Vagina (tissue), 2 donors: ENCODE measurements around the gene SUPT7L. TPM values are rescaled to one million over a fixed set of nuclear protein-coding genes. Genes with fewer than 3 reads are reported as not detected.

Experiments used
- DNase-seq, 2 donors: peaks; one replicate each; pipeline ENCODE4 v3.0.0-alpha.2; 2017; ENCODE audit errors: extremely low spot score in 2 of 2
- H3K27ac ChIP-seq: fragments of 200-600 bp; sonication (generic); one replicate; pipeline ENCODE4 v1.5.1; 2019
- H3K27me3 ChIP-seq: fragments of 200-600 bp; sonication (generic); one replicate; pipeline ENCODE4 v1.5.1; 2019
- H3K36me3 ChIP-seq, 2 donors: fragments of 200-600 bp; sonication (generic); one replicate each; pipeline ENCODE4 v1.5.1; 2017 to 2019
- H3K4me1 ChIP-seq: fragments of 200-600 bp; sonication (generic); one replicate; pipeline ENCODE4 v1.5.1; 2019
- H3K4me3 ChIP-seq, 2 donors: fragments of 200-600 bp; sonication (generic); 1 replicate in 1 of 2; 2 replicates in 1 of 2; pipeline ENCODE4 v1.5.1; 2016 to 2019
- H3K9me3 ChIP-seq: fragments of 200-600 bp; sonication (generic); one replicate; pipeline ENCODE4 v1.5.1; 2019
- CTCF ChIP-seq, 3 experiments: fragments of 450-650 bp in 2 of 3; fragments of 200-600 bp in 1 of 3; sonication (generic) in 1 of 3; IDR thresholded peaks; one replicate each; pipeline ENCODE4 v1.5.1; 2017 to 2019; ENCODE audit warnings: antibody characterized with exemption in 3 of 3, mild to moderate bottlenecking in 2 of 3, moderate library complexity in 2 of 3
- POLR2A ChIP-seq, 2 donors: fragments of 450-650 bp; IDR thresholded peaks; one replicate each; pipeline ENCODE4 v1.6.1; 2017; ENCODE audit warnings: antibody characterized with exemption in 2 of 2, mild to moderate bottlenecking in 2 of 2, moderate library complexity in 2 of 2
- POLR2AphosphoS5 ChIP-seq, 2 donors: sonication (generic); formaldehyde crosslinking; IDR thresholded peaks; one replicate each; pipeline ENCODE4 v1.9.0; 2017; ENCODE audit warnings: antibody characterized with exemption in 2 of 2, mild to moderate bottlenecking in 2 of 2, low read depth in 1 of 2; ENCODE audit not compliant: insufficient read depth in 1 of 2
- intact Hi-C: fragments of 100-400 bp; cut with DNase I; formaldehyde crosslinking; loops from one replicate; pipeline ENCODE4 v1.15.1; 2023
- small RNA-seq: library from RNA; depleted of rRNA; stranded (forward); fragments of <200 nt; gene quantifications from one replicate; pipeline ENCODE3, GENCODE V24; 2016
- total RNA-seq: library from RNA; depleted of rRNA; stranded (reverse); fragments of >200 nt; gene quantifications from one replicate; pipeline ENCODE4 v1.2.3, GENCODE V29; 2016

Gene SUPT7L
- total RNA-seq, 1 donor from 2014 or later = 26.5 TPM

- no peaks in the 10 kb centered on the region for H3K9me3 ChIP-seq
- no peaks in the 10 kb centered on the region for H3K4me1 ChIP-seq
- no peak for TF ChIP-seq CTCF (IDR thresholded peaks at IDR 0.05)
- TF ChIP-seq POLR2A (IDR thresholded peaks at IDR 0.05) = no peak
- no peak for TF ChIP-seq POLR2AphosphoS5 (IDR thresholded peaks at IDR 0.05; ENCODE audit: insufficient read depth in 1 of 2, low read depth in 1 of 2)
- no peaks in the 10 kb centered on the region for H3K27me3 ChIP-seq
- no peak for DNase-seq
- no peak overlapping the region for H3K27ac ChIP-seq
- peaks cover 0 to 58% of the 10 kb centered on the region in 2 donors for H3K36me3 ChIP-seq
- no peak overlapping the region for H3K4me3 ChIP-seq
- intact Hi-C loops = no loop called here
These were observed 41.9 kb downstream of the SUPT7L start for GRCh38 chr2:27621524-27621923.

GRCh38 chr2:27615316-27615715, 48.1 kb downstream of the SUPT7L start:
- intact Hi-C loops = no loop called here
- H3K36me3 ChIP-seq = peaks cover 0 to 58% of the 10 kb centered on the region in 2 donors
- no peak for DNase-seq
- no peak for TF ChIP-seq POLR2AphosphoS5 (IDR thresholded peaks at IDR 0.05; ENCODE audit: insufficient read depth in 1 of 2, low read depth in 1 of 2)
- no peak for TF ChIP-seq POLR2A (IDR thresholded peaks at IDR 0.05)
- no peak for TF ChIP-seq CTCF (IDR thresholded peaks at IDR 0.05)
- H3K4me1 ChIP-seq = no peaks in the 10 kb centered on the region
- no peaks in the 10 kb centered on the region for H3K27me3 ChIP-seq
- H3K27ac ChIP-seq = no peak overlapping the region
- H3K4me3 ChIP-seq = no peak overlapping the region
- no peaks in the 10 kb centered on the region for H3K9me3 ChIP-seq

DNA sequence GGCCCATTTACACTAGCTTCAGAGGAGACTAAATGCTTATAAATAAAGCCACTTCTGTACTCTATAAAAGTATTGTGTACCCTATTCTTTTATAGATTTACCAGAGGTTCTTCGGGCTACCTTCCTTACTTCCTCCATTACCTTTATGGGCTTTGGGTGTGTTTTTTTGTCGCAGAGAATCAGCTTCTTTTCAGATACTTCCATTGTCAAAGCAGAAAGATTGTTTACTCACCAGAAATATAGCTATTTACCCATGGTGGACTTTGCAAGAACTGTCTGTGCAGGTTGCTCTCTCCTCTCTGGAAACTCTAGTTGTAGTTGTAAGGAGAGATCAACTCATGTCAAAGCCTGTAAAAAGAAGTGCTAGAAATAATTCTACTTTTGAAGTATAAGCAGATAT, 49.4 kb downstream of the SUPT7L start:
- DNase-seq = no peak
- peaks cover 0 to 51% of the 10 kb centered on the region in 2 donors for H3K36me3 ChIP-seq
- intact Hi-C loops = no loop called here

DNA sequence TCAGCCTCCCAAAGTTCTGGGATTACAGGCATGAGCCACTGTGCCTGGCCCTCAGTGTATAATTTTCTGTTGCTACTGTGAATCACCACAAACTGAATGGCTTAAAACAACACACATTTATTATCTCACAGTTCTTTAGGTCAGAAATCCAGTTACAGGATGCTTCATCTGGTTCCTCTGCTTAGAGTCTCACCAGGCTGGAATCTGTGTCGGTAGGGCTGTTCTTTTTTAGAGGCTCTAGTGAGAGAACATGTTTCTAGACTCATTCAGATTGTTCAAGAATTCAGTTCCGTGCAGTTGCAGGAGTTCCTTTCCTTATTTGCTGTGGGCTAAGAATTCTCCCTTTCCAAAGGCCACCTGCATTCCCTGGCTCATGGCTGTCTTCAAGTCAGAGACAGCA, 56.8 kb downstream of the SUPT7L start:
- DNase-seq = no peak
- Histone ChIP-seq H3K27me3 (no peaks in the 10 kb centered on the region), H3K36me3 (peaks cover 0 to 65% of the 10 kb centered on the region in 2 donors), H3K9me3 (no peaks in the 10 kb centered on the region), H3K4me1 (no peaks in the 10 kb centered on the region), H3K4me3 (no peak overlapping the region), H3K27ac (no peak overlapping the region)
- intact Hi-C loops = no loop called here
- TF ChIP-seq POLR2AphosphoS5 (IDR thresholded peaks at IDR 0.05; ENCODE audit: insufficient read depth in 1 of 2, low read depth in 1 of 2) = no peak
- TF ChIP-seq POLR2A (IDR thresholded peaks at IDR 0.05) = no peak
- TF ChIP-seq CTCF (IDR thresholded peaks at IDR 0.05) = no peak

More for the DNA sequence above, 49.4 kb downstream of the SUPT7L start:
- Histone ChIP-seq H3K9me3 (no peaks in the 10 kb centered on the region), H3K4me3 (no peak overlapping the region), H3K4me1 (no peaks in the 10 kb centered on the region), H3K27me3 (no peaks in the 10 kb centered on the region), H3K27ac (no peak overlapping the region)
- TF ChIP-seq CTCF (IDR thresholded peaks at IDR 0.05) (no peak), POLR2AphosphoS5 (IDR thresholded peaks at IDR 0.05; ENCODE audit: insufficient read depth in 1 of 2, low read depth in 1 of 2) (no peak), POLR2A (IDR thresholded peaks at IDR 0.05) (no peak)

Small RNA genes within 50 kb of the gene (small RNA-seq; reads per million reads assigned to genes)
- gene RF00340 = not detected

Other genes starting within 250 kb of the SUPT7L start
- gene NRBP1, start 235.0 kb downstream of the SUPT7L start, total RNA-seq = 62.6 TPM
- 3.9 TPM for gene KRTCAP3, start 221.2 kb downstream of the SUPT7L start, total RNA-seq
- 30.7 TPM for gene IFT172, start 173.9 kb downstream of the SUPT7L start, total RNA-seq
- 18.2 TPM for gene FNDC4, start 168.4 kb downstream of the SUPT7L start, total RNA-seq
- gene GCKR, start 166.8 kb downstream of the SUPT7L start, total RNA-seq = 0.98 TPM
- 35.4 TPM for gene ZNF512, start 80.6 kb downstream of the SUPT7L start, total RNA-seq
- 2.5 TPM for gene CCDC121, start 34.6 kb downstream of the SUPT7L start, total RNA-seq
- gene GPN1, start 34.6 kb downstream of the SUPT7L start, total RNA-seq = 30.0 TPM
- 21.9 TPM for gene SLC4A1AP, start 275 bp upstream of the SUPT7L start, total RNA-seq
- gene MRPL33, start 108.1 kb upstream of the SUPT7L start, total RNA-seq = 87.7 TPM
- gene RBKS, start 226.8 kb upstream of the SUPT7L start, total RNA-seq = 2.2 TPM
- 41.0 TPM for gene BABAM2, start 227.1 kb upstream of the SUPT7L start, total RNA-seq